Breast epithelium (tissue), 3 donors: ENCODE results near the gene ABTB2.

Experiments
- CTCF ChIP-seq, 3 donors: fragments of 450-650 bp; IDR thresholded peaks; one replicate each; pipeline ENCODE4 v1.5.1; 2016 to 2017; ENCODE audit warnings: antibody characterized with exemption in 3 of 3, mild to moderate bottlenecking in 3 of 3, moderate library complexity in 3 of 3
- POLR2A ChIP-seq: fragments of 450-650 bp; IDR thresholded peaks from one replicate; pipeline ENCODE4 v1.6.1; 2016; ENCODE audit warnings: antibody characterized with exemption, mild to moderate bottlenecking, moderate library complexity

GRCh38 chr11:34275486-34275885 lies 82.3 kb downstream of the ABTB2 start:
- TF ChIP-seq CTCF (IDR thresholded peaks at IDR 0.05) = no peak
- no peak for TF ChIP-seq POLR2A
